GM19099 (cell line): ENCODE measurements around the gene TRIM47.

Source experiments
- POLR2A ChIP-seq: IDR thresholded peaks from 3 replicates; pipeline ENCODE4 v1.6.1; 2011; ENCODE audit warnings: low read depth; ENCODE audit not compliant: insufficient read length; ENCODE audit errors: extremely low read depth

Gene TRIM47

DNA sequence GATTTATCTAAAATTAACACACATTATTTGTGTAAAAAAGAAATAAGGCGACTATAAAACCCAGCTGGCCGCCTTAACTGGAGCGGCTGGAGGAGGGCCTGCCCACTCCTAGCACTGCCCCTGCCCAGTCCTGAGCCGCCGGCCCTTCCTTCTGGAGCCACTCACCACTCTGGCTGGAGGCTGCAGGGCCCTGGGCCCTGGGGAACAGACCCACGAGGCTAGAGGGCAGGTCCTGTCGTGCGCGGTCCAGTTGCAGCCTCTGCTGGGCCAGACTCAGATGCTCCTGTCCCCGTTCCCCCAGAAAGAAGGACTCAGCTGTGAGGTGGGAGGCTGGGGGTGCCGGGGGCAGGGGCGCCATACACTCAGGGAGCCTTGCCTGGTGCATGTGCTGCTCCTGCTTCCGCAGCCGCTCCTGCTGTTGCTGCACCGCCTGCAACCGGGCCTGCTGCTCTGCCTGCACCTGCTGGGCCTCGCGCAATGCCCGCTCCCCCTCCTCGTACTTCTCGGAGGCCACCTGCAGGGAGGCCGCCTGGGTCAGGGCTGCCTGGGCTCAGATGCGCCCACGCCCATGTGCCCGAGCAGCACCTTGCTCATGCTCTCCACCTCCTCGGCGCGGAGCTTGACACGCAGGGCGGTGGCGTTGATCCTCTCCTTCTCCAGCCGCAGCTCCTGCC lies 35.3 kb upstream of the TRIM47 start:
- no peak for TF ChIP-seq POLR2A

DNA sequence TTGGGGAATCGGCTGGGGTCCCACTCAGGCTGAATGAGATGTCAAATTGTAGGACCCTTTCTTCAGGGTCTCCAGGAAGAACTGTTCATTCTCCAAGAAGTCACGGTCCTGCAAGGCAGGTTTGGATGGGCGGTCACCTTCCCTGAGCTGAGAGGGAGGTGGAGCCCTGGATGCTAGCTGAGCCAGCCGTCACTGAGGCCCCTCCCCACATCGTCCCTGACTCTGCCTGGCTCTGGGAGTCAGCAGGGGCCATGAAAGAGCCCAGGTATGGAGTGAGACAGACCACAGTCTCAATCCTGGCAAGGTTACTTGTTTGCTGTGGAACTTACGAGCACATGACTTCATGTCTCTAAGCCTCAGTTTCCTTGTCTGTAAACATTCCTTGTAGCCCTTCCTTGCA lies 32.3 kb upstream of the TRIM47 start:
- no peak for TF ChIP-seq POLR2A

DNA sequence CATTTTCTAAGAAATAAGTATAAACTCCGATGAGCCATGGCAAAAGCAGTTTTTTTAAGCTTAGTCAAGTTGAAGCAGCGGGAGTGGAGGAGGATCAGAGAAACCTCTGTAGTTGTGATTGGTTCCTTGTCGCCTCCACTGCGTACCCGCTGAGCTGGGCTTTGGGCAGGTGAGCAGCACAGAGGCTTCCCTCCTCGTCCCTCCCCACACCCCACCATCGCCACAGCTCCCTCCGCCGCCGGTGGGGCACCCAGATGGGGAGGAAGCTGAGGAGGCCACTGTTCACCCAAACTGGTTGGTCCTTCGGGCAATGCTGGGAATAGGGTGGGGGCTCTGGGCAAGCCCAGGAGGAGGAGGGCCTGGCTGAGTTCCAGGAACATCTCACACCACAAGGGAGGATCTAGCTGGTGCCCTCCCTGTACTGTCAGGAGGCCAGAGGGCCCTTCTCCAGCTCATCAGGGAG lies 31.5 kb upstream of the TRIM47 start:
- TF ChIP-seq POLR2A = no peak

DNA sequence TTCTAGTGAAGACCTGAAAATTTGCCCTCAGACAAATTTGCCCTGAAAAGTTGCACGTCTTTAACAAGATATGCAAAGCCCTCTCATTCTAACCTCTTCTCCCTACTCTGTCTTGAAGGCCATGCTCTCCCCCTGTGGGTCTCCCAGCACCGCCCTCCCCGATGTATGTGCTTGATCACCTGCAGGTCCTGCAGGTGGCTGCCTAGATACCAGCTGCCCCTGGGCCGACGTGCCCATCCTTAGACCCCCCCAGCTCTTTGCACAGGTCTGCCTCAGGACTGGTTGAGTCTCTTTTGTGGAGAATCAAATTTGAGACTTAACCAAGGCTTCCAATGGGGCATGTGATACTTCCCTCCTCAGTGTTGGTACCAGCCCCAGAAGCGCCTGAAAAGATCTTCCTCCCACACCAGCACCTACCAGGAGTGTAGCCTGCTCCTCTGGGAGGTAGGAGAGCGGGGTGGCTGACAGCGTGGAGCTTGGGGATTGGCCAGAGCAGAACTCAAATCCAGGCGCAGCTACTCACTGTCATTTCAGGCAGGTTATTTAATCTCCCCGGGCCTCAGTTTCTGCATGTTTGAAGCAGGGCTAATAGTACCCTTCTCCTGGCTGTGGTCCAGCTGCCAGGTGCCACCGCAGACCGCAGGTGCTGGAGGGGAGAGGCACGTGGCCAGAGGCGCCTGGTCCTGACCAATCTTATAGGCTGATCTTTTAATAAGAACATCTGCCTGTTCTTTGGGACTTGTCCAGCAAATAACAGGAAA lies 30.9 kb upstream of the TRIM47 start:
- no peak for TF ChIP-seq POLR2A

DNA sequence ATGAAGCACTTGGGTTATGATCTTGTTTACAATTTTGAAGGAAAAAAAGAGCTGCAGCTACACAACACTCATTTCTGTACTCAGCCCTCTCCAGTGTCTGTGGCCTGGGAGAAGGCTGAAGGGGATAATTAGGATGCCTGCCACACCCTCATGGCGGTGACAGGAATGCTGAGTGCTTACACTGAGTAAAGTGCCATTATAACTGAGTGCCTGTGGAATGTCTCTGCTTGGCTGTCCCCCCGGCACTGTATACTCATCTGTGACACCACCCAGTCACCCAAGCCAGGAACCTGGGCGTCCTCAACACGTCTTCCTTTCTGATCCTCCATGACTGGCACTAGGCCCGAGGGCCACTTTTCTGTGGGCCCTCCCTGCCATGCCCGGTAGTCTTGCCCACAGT lies 29.8 kb upstream of the TRIM47 start:
- TF ChIP-seq POLR2A = no peak

DNA sequence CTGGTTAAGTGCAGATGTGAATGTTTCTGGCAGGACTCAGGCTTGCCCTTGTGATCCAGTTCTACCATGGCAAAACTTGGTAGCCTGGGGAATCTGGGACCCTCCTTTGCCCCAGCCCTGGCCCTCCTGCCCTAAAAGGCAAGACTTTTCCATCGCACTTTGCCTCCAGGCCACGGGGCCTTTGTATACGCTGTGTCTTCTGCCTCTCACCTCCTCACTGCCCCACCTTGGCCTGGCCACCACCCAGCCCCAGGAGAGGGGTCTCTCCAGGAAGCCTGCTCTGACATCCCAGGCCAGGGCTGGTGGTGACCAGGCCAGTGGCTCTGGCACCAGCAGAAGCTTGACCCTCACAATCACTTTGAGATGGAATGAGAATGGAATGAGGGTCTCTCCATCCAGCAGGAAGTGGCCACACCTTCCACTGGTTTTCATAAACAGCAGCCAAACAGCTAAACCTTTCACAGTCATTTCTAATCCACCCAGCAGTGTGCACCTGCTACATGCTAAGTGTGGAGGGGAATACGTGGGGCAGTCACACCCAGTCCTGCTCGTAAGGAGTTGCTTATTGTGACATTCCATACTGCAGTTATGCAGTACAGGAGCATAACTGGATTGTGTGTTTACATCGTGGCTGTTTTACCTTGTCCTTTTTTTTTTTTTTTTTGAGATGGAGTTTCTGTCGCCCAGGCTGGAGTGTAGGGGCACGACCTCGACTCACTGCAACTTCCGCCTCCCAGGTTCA lies 27.9 kb upstream of the TRIM47 start:
- no peak for TF ChIP-seq POLR2A

DNA sequence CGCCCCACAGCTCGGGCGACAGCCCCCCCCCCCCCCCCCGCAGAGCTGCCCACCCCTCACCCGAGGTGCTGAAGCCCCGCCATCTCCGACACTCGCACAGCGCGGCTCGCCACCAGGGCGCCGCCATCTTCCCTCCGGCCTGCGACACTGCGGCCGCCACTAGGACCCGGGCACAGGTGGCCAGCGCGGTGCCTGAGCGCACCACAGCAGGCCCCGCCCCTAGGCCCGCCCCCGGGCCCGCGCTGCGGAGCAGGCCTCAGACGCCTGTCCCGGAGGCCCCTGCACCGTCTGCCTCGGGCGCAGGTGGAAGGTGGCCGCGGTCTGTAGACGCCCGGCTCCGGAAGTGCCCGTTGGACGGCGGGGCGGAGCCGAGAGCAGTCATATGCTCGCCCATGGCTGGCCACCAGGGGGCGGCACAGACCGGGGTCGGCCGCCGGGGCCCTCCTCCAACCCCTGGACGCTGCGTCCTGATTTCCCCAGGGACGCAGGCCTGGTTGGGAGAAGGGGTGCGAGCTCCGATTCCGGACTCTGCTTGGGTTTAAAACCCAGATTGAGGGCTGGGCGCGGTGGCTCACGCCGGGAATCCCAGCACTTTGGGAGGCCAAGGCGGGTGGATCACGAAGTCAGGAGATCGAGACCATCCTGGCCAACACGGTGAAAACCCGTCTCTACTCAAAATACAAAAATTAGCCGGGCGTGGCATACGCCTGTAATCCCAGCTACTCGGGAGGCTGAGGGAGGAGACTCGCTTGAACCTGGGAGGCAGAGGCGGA lies 26.6 kb upstream of the TRIM47 start, which contains the start of gene MRPL38:
MRPL38 (minus strand) TSS at position 136 of the 773 bp plus-strand sequence; CDS start at position 127, 9 bp downstream.
- peak; percentile 85 for TF ChIP-seq POLR2A

DNA sequence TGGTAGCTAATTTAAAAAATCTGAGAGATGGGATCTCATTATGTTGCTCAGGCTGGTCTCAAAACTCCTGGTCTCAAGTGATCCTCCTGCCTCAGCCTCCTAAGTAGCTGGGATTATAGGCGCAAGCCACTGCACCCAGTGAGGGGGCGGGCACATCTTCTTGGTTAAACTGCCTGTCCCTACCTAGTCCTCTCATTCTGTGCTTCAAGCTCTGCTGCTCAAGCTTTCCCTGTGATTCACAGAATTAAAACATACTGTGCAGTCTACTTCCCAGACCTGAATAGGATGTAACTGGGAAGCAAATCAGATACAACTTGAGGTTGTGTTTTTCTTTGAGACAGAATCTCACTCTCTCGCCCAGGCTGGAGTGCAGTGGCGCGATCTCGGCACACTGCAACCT lies 24.0 kb upstream of the TRIM47 start:
- TF ChIP-seq POLR2A = no peak

DNA sequence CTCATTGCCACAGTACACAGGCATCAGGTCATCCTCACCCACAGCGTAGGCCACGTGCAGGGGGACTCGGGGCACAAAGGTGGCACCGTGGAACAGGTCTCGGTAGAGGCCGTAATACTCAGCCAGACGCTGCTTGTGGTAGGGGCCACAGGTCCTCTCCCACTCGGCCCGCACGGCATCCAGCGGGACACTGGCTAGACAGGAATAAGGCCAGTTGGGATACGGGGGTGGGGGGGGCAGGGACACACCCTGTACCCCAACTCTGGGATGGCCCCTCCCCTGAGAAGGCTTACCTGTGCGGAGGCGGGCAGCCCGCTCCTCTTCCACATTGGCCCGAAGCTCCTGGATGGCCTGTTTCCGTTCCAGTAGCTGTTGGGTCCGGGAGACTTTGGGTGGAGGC lies 23.3 kb upstream of the TRIM47 start:
- TF ChIP-seq POLR2A = no peak

DNA sequence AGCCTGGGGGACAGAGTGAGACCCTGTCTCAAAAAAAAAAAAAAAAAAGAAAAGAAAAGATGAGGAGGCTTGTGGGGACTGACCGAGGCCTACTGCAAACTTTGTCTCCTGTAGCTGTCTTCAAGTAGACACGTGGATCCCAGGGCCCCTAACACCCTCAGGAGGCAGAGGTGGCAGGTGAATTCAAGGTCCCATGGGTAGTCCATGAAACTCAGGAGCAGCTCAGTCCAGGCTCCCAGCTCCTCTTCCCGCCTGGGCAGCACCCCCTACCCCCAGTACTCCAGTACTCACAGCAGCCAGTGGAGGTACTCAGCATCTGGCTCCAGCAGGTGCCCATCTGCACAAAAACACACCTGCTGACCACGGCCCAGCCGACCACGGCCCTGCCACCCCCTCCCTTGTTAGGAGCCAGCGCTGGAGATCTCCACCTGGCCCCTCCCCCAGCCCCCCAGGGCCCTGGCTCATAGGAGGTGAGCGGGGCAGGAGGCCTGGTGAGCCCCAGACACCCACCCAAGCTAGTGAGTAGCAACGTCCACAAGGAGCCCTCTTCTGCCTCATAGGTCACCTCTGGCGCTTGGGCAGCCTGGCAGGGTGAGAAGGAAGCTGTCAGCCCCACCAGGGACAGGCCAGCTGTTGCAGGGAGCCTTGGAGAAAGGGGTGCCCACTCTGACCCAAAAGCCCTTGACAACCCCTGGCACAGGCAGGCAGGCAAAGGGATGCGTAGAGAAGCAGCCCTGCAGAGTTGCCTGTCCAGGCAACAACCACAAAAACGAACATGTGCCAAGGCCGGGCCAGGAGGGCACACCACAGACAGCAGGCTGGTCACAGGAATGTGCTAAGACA lies 22.5 kb upstream of the TRIM47 start:
- TF ChIP-seq POLR2A = no peak

DNA sequence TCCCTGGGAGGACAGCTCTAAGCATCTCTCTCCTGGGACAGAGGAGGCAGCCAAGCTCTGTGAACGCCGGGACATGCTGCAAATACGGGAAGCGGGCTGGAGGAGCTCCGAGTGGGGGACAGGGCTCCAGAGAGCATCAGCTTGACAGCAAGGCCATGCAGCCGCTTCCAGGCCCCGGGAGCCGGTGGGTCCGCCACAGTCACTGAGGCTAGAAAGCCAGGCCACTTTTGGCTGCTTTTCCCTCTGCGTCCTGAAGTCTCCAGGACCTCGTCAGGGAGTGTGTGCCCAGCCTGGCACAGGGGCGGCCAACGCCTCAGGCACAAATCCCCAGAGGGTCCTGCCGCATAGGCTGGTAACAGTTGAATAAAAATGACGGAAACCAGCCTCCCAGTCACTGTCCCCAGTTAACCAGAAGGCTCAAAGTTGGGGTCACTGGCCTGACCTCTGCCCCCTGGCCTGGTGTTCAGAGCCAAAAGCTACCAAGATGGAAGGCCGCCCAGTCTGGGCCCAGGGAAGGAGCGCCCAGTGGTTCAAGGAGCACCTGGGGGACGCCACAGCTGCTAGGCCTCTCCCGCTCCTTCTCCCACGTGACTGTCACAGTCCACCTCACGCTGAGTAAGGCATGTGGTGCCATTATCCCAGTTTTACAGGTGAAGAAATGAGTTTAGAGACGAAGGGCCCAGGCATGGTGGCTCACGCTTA lies 21.5 kb upstream of the TRIM47 start:
- no peak for TF ChIP-seq POLR2A

DNA sequence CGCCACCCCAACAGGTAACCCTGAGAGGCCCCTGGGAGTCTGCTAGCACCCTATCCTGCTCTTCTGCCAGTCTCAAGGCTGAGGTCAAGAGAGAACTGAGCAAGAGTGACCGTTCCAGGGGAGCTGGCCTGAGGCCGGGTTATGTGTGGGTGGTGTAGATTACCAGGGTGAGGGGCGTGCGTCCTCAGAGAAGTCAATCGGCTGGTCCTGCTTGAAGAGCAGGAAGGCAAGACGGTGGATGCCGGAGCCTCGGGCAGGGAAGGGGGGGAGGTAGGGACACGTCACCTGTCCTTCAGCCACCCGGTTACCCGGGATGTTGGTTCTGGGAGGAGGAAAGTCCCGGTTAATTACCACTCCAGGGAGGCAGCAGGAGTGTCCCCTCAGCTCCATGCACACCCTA lies 21.0 kb upstream of the TRIM47 start:
- no peak for TF ChIP-seq POLR2A

DNA sequence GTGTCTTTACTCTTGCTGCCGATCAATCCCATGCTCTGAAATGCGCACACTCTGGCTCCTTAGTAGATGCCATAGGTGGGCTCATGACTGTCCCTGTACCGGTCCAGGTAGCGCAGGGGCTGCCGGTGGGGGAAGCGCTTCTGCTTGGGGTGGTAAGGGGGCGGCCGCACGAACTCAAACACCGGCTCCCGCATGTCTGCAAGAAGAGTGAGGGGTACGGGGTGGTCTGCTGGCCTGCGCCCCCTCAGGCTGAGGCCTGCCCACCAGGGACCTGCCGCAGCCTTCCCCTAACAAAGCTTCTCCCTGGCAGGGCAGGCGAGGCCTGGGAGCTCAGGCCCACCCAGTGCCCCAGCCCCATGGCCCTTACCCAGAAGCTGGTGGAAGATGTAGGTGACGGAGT lies 20.4 kb upstream of the TRIM47 start:
- TF ChIP-seq POLR2A = no peak
